H9 (cell line): ENCODE measurements around the gene CCDC69. TPM values are rescaled to one million over a fixed set of nuclear protein-coding genes. Genes with fewer than 3 reads are reported as not detected.

ENCODE experiments used
- DNase-seq: peaks from one replicate; pipeline ENCODE4 v3.0.0-alpha.2; 2017
- H2AFZ ChIP-seq: one replicate; pipeline ENCODE4 v1.6.1; 2013; ENCODE audit warnings: mild to moderate bottlenecking, low read length, control low read depth, moderate library complexity
- H2AK5ac ChIP-seq: 2 replicates; pipeline ENCODE4 v1.6.1; 2013; ENCODE audit warnings: low read length, control low read depth, mixed read lengths; ENCODE audit not compliant: insufficient read length
- H2BK120ac ChIP-seq: one replicate; pipeline ENCODE4 v1.6.1; 2013; ENCODE audit warnings: low read depth, mild to moderate bottlenecking, low read length, control low read depth, inconsistent platforms; ENCODE audit not compliant: poor library complexity, severe bottlenecking
- H2BK12ac ChIP-seq: 2 replicates; pipeline ENCODE4 v1.6.1; 2013; ENCODE audit warnings: low read length, control low read depth, mixed read lengths, low read depth; ENCODE audit not compliant: insufficient read length
- H2BK15ac ChIP-seq: 2 replicates; pipeline ENCODE4 v1.6.1; 2013; ENCODE audit warnings: low read depth, low read length, control low read depth
- H2BK20ac ChIP-seq: one replicate; pipeline ENCODE4 v1.6.1; 2013; ENCODE audit warnings: low read depth, mild to moderate bottlenecking, low read length, control low read depth, inconsistent platforms; ENCODE audit not compliant: poor library complexity, severe bottlenecking
- H2BK5ac ChIP-seq: 2 replicates; pipeline ENCODE4 v1.6.1; 2013; ENCODE audit warnings: low read length, control low read depth, mixed read lengths; ENCODE audit not compliant: insufficient read length
- H3K14ac ChIP-seq: 2 replicates; pipeline ENCODE4 v1.6.1; 2013; ENCODE audit warnings: low read length, control low read depth; ENCODE audit not compliant: insufficient read depth
- H3K18ac ChIP-seq: 2 replicates; pipeline ENCODE4 v1.6.1; 2013; ENCODE audit warnings: low read depth, mild to moderate bottlenecking, mixed read lengths, low read length, control low read depth; ENCODE audit not compliant: insufficient read length
- H3K23ac ChIP-seq: 2 replicates; pipeline ENCODE4 v1.6.1; 2013; ENCODE audit warnings: low read length, control low read depth, mixed read lengths, low read depth; ENCODE audit not compliant: insufficient read length
- H3K23me2 ChIP-seq: 2 replicates; pipeline ENCODE4 v1.6.1; 2013; ENCODE audit warnings: low read depth, mild to moderate bottlenecking, mixed read lengths, low read length, control low read depth; ENCODE audit not compliant: insufficient read length, poor library complexity, severe bottlenecking
- H3K27ac ChIP-seq: 2 replicates; pipeline ENCODE4 v1.5.1; 2013; ENCODE audit warnings: low read length, control low read depth, mixed read lengths, low read depth; ENCODE audit not compliant: insufficient read length
- H3K27me3 ChIP-seq: 2 replicates; pipeline ENCODE4 v1.6.1; 2013; ENCODE audit warnings: low read length, control low read depth, inconsistent platforms; ENCODE audit not compliant: insufficient read depth
- H3K4ac ChIP-seq: 2 replicates; pipeline ENCODE4 v1.6.1; 2013; ENCODE audit warnings: low read depth, mild to moderate bottlenecking, control low read depth, inconsistent platforms, low read length, moderate library complexity
- H3K4me1 ChIP-seq: 2 replicates; pipeline ENCODE4 v1.6.1; 2013; ENCODE audit warnings: low read length, control low read depth, inconsistent platforms; ENCODE audit not compliant: insufficient read depth
- H3K4me2 ChIP-seq: 2 replicates; pipeline ENCODE4 v1.6.1; 2013; ENCODE audit warnings: low read length, control low read depth, mixed read lengths; ENCODE audit not compliant: insufficient read length, insufficient read depth
- H3K56ac ChIP-seq: 2 replicates; pipeline ENCODE4 v1.6.1; 2013; ENCODE audit warnings: low read depth, mild to moderate bottlenecking, mixed read lengths, low read length, control low read depth; ENCODE audit not compliant: insufficient read length
- H3K79me1 ChIP-seq: 2 replicates; pipeline ENCODE4 v1.6.1; 2013; ENCODE audit warnings: low read depth, mild to moderate bottlenecking, moderate library complexity, low read length, control low read depth, inconsistent platforms; ENCODE audit not compliant: insufficient read depth, poor library complexity, severe bottlenecking
- H3K79me2 ChIP-seq: 2 replicates; pipeline ENCODE4 v1.6.1; 2013; ENCODE audit warnings: low read length, control low read depth, inconsistent platforms; ENCODE audit not compliant: insufficient read depth
- H3K9ac ChIP-seq: 2 replicates; pipeline ENCODE4 v1.6.1; 2013; ENCODE audit warnings: low read length, control low read depth, mixed read lengths; ENCODE audit not compliant: insufficient read length; ENCODE audit errors: extremely low read depth
- H3K9me3 ChIP-seq: one replicate; pipeline ENCODE4 v1.6.1; 2013; ENCODE audit warnings: low read depth, low read length, inconsistent platforms; ENCODE audit not compliant: control insufficient read depth
- H3T11ph ChIP-seq: one replicate; pipeline ENCODE4 v1.6.1; 2013; ENCODE audit warnings: mild to moderate bottlenecking, low read length, control low read depth, inconsistent platforms
- H4K20me1 ChIP-seq: one replicate; pipeline ENCODE4 v1.6.1; 2013; ENCODE audit not compliant: control insufficient read depth, insufficient read length, insufficient read depth
- H4K5ac ChIP-seq: 2 replicates; pipeline ENCODE4 v1.6.1; 2013; ENCODE audit warnings: low read depth, mild to moderate bottlenecking, mixed read lengths, low read length, control low read depth; ENCODE audit not compliant: insufficient read length
- H4K8ac ChIP-seq: replicated peaks from 2 replicates; pipeline ENCODE4 v1.6.1; 2013; ENCODE audit warnings: low read length, control low read depth, mixed read lengths, low read depth; ENCODE audit not compliant: insufficient read length
- H4K91ac ChIP-seq: 2 replicates; pipeline ENCODE4 v1.6.1; 2013; ENCODE audit warnings: low read depth, mild to moderate bottlenecking, moderate library complexity, mixed read lengths, low read length, control low read depth; ENCODE audit not compliant: insufficient read length
- H3K27ac Mint-ChIP-seq, 3 experiments: 2 replicates in 2 of 3; 3 replicates in 1 of 3; pipeline ENCODE4 v1.8.0; 2020 to 2021; ENCODE audit warnings: mixed read lengths in 3 of 3, mild to moderate bottlenecking in 1 of 3, moderate library complexity in 1 of 3
- H3K27me3 Mint-ChIP-seq: 2 replicates; pipeline ENCODE4 v1.8.0; 2021; ENCODE audit warnings: low read depth, mild to moderate bottlenecking, moderate library complexity, mixed read lengths
- H3K36me3 Mint-ChIP-seq, 3 experiments: 2 replicates in 2 of 3; 3 replicates in 1 of 3; pipeline ENCODE4 v1.8.0; 2020 to 2021; ENCODE audit warnings: low read depth in 3 of 3, mixed read lengths in 3 of 3; ENCODE audit not compliant: insufficient read depth in 1 of 3
- H3K4me1 Mint-ChIP-seq, 2 experiments: 2 replicates each; pipeline ENCODE4 v1.8.0; 2020; ENCODE audit warnings: mixed read lengths in 2 of 2
- H3K4me3 Mint-ChIP-seq, 2 experiments: 2 replicates in 1 of 2; 3 replicates in 1 of 2; pipeline ENCODE4 v1.8.0; 2020 to 2021; ENCODE audit warnings: mild to moderate bottlenecking in 2 of 2, mixed read lengths in 2 of 2, moderate library complexity in 1 of 2
- H3K9me3 Mint-ChIP-seq, 2 experiments: 2 replicates in 1 of 2; 3 replicates in 1 of 2; pipeline ENCODE4 v1.8.0; 2020; ENCODE audit warnings: mild to moderate bottlenecking in 2 of 2, mixed read lengths in 2 of 2, moderate library complexity in 1 of 2
- CTCF ChIP-seq: fragments of 200-600 bp; sonication (generic); conservative IDR thresholded peaks from 3 replicates; pipeline ENCODE4 v1.8.0; 2021; ENCODE audit warnings: antibody characterized with exemption, mild to moderate bottlenecking
- WGBS: extraction: QIAGEN DNeasy Blood & Tissue Kit; methylation state at CpG from one replicate; pipeline ENCODE4 v1.1.7; 2013; ENCODE audit warnings: missing lambda C conversion rate, low lambda C conversion rate, mixed read lengths; ENCODE audit not compliant: insufficient read length; ENCODE audit errors: extremely low coverage; 5-methylcytosine and 5-hydroxymethylcytosine counted together
- total RNA-seq: library from RNA; stranded (reverse); gene quantifications from 2 replicates; pipeline ENCODE4 v1.2.1, GENCODE V29; 2021

Gene CCDC69
- total RNA-seq, 1 experiment from 2014 or later: 5.3 TPM

- peaks cover 8 to 55% (median 44%) of the 10 kb centered on the region in 3 experiments; a peak in 6 of 7 replicates for H3K36me3 Mint-ChIP-seq
- Histone ChIP-seq H4K8ac (no peak overlapping the region), H3K18ac (no peak overlapping the region), H3K79me2 (no peaks in the 10 kb centered on the region), H3K79me1 (peaks cover 3% of the 10 kb centered on the region), H2BK12ac (no peak overlapping the region), H4K5ac (no peak overlapping the region), H2BK20ac (no peak overlapping the region), H2BK120ac (no peak overlapping the region), H3K4ac (no peak overlapping the region), H2BK15ac (no peak overlapping the region), H2AFZ (no peak overlapping the region), H3K23ac (no peak overlapping the region), H3K27me3 (no peaks in the 10 kb centered on the region), H3K4me2 (no peak overlapping the region), H3K9me3 (no peaks in the 10 kb centered on the region), H3T11ph (no peak overlapping the region), H3K27ac (no peak overlapping the region), H4K91ac (no peak overlapping the region), H2BK5ac (no peak overlapping the region), H3K4me1 (peaks cover 5% of the 10 kb centered on the region; the same call in 1 of the 2 replicates), H3K14ac (no peak overlapping the region), H3K56ac (no peak overlapping the region), H3K23me2 (no peaks in the 10 kb centered on the region), H2AK5ac (no peak overlapping the region), H4K20me1 (no peaks in the 10 kb centered on the region), H3K9ac (no peak overlapping the region)
- H3K27me3 Mint-ChIP-seq: no peaks in the 10 kb centered on the region
- H3K4me1 Mint-ChIP-seq: peaks cover 12 to 17% of the 10 kb centered on the region in 2 experiments
- H3K9me3 Mint-ChIP-seq: no peaks in the 10 kb centered on the region; a peak in 1 of 5 replicates
- no CpG with 5 or more reads among the region's 1 CpG for WGBS
- no peak for DNase-seq
- TF ChIP-seq CTCF: no peak
- no peak overlapping the region for H3K27ac Mint-ChIP-seq
- no peak overlapping the region for H3K4me3 Mint-ChIP-seq
These were observed 85.8 kb downstream of the CCDC69 start for GRCh38 chr5:151138114-151138513.
